Mesothelial cell of epicardium (in vitro differentiated cells): Measurements from ENCODE around the gene MLST8. TPM values are rescaled to one million over a fixed set of nuclear protein-coding genes. Genes with fewer than 3 reads are reported as not detected.
"Not testable (repeated sequence)": the region's sequence is repeated elsewhere in the genome, so short reads cannot be mapped to it uniquely, and the experiment has no call there.

Source experiments
- DNase-seq, 2 experiments: peaks; one replicate each; pipeline ENCODE4 v3.0.0; 2021; ENCODE audit warnings: low spot score in 2 of 2; ENCODE audit not compliant: unreplicated experiment in 2 of 2
- H3K27ac Mint-ChIP-seq: 2 replicates; pipeline ENCODE4 v1.8.0; 2021; ENCODE audit warnings: mixed read lengths
- H3K27me3 Mint-ChIP-seq: 2 replicates; pipeline ENCODE4 v1.8.0; 2021; ENCODE audit warnings: low read depth, mixed read lengths
- H3K36me3 Mint-ChIP-seq: 2 replicates; pipeline ENCODE4 v1.8.0; 2021; ENCODE audit warnings: mixed read lengths
- H3K4me1 Mint-ChIP-seq: 2 replicates; pipeline ENCODE4 v1.8.0; 2021; ENCODE audit warnings: mixed read lengths
- H3K4me3 Mint-ChIP-seq: 2 replicates; pipeline ENCODE4 v1.8.0; 2021; ENCODE audit warnings: mild to moderate bottlenecking, moderate library complexity, mixed read lengths
- H3K9me3 Mint-ChIP-seq: 2 replicates; pipeline ENCODE4 v1.8.0; 2021; ENCODE audit warnings: mixed read lengths
- CTCF ChIP-seq: fragments of 200-600 bp; sonication (generic); IDR thresholded peaks from one replicate; pipeline ENCODE4 v1.5.0; 2021; ENCODE audit warnings: antibody characterized with exemption; ENCODE audit not compliant: unreplicated experiment
- total RNA-seq: library from RNA; stranded (reverse); gene quantifications from 3 replicates; pipeline ENCODE4 v1.2.1, GENCODE V29; 2021

The MLST8 gene
- total RNA-seq, 1 donor from 2014 or later = 45.9 TPM

GRCh38 chr16:2236337-2237101, 31.3 kb downstream of the MLST8 start, which contains the start of gene DNASE1L2:
TSS of gene DNASE1L2 (plus strand) at chr16:2236444. CDS start at chr16:2236817, 373 bp downstream.
- Mint-ChIP-seq H3K4me1 (peaks cover 2% of the 10 kb centered on the region), H3K27ac (no peak within 1 kb of the TSS), H3K9me3 (no peaks in the 10 kb centered on the region), H3K36me3 (peaks cover 12% of the 10 kb centered on the region), H3K27me3 (peaks cover 44% of the 10 kb centered on the region), H3K4me3 (peak within 1 kb of the TSS; percentile 41)
- no peak for DNase-seq
- TF ChIP-seq CTCF = no peak

- Mint-ChIP-seq H3K36me3 (peaks cover 12% of the 10 kb centered on the region), H3K4me3 (peak overlapping the region; percentile 41), H3K27me3 (peaks cover 44% of the 10 kb centered on the region), H3K4me1 (peaks cover 2% of the 10 kb centered on the region), H3K9me3 (no peaks in the 10 kb centered on the region), H3K27ac (no peak overlapping the region)
- no peak for TF ChIP-seq CTCF
- no peak for DNase-seq
These were observed 31.8 kb downstream of the MLST8 start for GRCh38 chr16:2237102-2237482.

- Mint-ChIP-seq H3K27me3 (peaks cover 44% of the 10 kb centered on the region), H3K4me3 (peak overlapping the region; percentile 46), H3K27ac (no peak overlapping the region), H3K36me3 (peaks cover 16% of the 10 kb centered on the region), H3K9me3 (no peaks in the 10 kb centered on the region), H3K4me1 (peaks cover 2% of the 10 kb centered on the region)
- DNase-seq = no peak
- TF ChIP-seq CTCF = no peak
These were observed 32.4 kb downstream of the MLST8 start for GRCh38 chr16:2237493-2238149.

GRCh38 chr16:2238150-2238837, 33.0 kb downstream of the MLST8 start:
- peaks cover 16% of the 10 kb centered on the region for H3K36me3 Mint-ChIP-seq
- peaks cover 44% of the 10 kb centered on the region for H3K27me3 Mint-ChIP-seq
- no peak for TF ChIP-seq CTCF
- no peaks in the 10 kb centered on the region for H3K9me3 Mint-ChIP-seq
- H3K4me3 Mint-ChIP-seq = no peak overlapping the region
- peaks cover 2% of the 10 kb centered on the region for H3K4me1 Mint-ChIP-seq
- no peak overlapping the region for H3K27ac Mint-ChIP-seq
- no peak for DNase-seq

- H3K4me1 Mint-ChIP-seq = peaks cover 2% of the 10 kb centered on the region
- H3K27ac Mint-ChIP-seq = no peak overlapping the region
- peaks cover 44% of the 10 kb centered on the region for H3K27me3 Mint-ChIP-seq
- no peak overlapping the region for H3K4me3 Mint-ChIP-seq
- DNase-seq = no peak
- no peaks in the 10 kb centered on the region for H3K9me3 Mint-ChIP-seq
- no peak for TF ChIP-seq CTCF
- H3K36me3 Mint-ChIP-seq = peaks cover 18% of the 10 kb centered on the region
These were observed 33.8 kb downstream of the MLST8 start for GRCh38 chr16:2238838-2239675.

GRCh38 chr16:2240331-2240730, 35.1 kb downstream of the MLST8 start:
- not testable (repeated sequence) for H3K27ac Mint-ChIP-seq, H3K4me3 Mint-ChIP-seq, DNase-seq, H3K9me3 Mint-ChIP-seq, H3K4me1 Mint-ChIP-seq
- H3K27me3 Mint-ChIP-seq = peaks cover 36% of the 10 kb centered on the region
- peaks cover 13% of the 10 kb centered on the region for H3K36me3 Mint-ChIP-seq
